ENCODE measurements around the gene NPHS2.

The NPHS2 gene

DNA sequence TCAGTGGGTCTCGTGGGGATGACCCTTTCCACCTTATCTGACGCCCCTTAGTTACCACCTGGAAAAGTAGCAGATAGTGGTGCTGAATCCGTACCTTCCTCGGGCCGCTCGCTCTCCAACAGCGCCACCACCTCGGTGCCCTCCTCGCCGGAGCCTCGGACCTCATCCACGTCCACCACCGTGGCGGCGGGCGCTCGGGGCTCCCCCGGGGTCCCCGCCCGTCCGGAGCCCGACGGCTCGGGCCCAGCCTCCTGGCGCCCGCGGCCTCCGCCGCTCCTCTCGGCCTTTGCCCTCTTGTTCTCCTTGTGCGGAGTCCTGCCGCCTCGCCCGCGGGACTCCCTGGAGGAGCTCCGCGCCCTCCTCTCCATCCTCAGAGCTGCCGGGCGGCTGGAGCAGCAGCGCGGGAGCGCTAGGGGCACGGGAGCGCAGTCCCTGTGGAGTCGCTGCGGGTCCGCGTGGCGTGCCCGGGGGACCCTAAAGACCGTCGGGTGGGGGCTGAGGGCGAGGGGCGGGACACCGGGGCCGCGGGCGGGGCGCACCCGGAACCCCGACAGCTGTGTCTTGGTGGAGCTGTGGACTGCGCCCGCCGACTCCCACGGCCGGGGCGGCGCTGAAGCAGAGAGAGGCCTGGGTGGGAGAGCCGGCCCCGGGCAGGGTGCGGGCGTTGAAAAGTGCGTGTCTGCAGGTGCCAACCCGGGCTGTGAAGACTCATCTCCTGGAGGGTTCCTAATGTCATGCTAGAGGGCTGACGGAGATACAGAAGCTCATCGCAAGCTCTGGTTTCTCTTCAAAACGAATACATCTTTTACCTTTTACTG is at the start of gene NPHS2:
TSS of gene NPHS2 (minus strand) at position 452 of the 818 bp plus-strand sequence. CDS start at position 368, 84 bp downstream.
- no peak for DNase-seq (ENCODE audit: low spot score)

DNA sequence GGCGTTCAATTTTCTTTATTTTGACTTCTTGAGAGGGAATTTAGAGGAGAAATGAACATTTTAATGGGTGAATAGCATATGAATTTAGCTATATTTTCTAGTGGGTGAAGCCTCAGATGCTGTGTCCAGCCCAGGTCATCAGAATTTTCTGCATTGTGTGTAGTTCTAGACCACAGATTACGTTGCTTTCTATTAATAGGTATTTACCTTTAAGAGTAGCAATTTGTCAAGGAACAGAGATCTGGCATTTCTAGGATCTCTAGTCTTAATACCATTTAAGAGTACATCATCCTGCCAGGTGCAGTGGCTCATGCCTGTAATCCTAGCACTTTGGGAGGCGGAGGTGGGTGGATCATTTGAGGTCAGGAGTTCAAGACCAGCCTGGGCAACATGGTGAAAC is 36.6 kb upstream of the NPHS2 start:
- DNase-seq (ENCODE audit: low spot score) = no peak

DNA sequence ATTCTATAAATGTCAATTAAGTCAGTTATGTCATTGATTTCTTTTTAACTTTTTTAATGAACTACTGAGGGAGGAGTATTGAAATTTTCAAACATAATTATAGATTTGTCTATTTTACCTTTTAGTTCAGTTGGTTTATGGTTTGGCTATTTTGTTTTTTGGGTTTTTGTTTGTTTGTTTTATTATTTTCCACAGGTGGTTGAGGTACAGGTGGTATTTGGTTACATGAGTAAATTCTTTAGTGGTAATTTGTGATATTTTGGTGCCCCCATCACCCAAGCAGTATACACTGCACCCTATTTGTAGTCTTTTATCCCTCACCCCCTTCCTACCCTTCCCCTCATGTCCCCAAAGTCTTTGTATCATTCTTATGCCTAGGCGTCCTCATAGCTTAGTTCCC is 25.3 kb upstream of the NPHS2 start:
- no peak for DNase-seq (ENCODE audit: low spot score)

DNA sequence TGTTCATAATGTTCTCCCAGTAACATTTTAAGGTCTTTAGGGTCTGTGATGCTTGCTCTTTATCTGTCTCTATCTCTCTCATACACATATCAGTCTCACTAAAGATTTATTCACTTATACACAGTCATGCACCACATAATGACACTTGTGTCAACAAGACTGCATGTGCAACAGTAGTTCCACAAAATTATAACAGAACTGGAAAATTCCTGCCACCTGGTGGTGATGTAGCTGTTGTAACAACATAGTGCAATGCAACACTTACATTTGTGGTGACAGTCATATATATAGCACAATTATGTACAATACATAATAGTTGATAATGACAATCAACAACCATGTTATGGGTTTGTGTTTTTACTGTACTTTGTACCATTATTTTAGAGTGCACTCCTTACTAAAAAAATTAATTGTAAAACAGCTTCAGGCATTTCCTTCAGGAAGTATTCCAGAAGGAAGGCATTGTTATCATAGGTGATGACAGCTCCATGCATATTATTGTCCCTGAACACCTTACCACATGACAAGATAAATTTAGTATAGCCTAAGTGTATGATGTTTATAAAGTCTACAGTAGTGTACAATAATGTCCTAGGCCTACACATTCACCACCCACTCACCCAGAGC is 24.0 kb upstream of the NPHS2 start:
- no peak for DNase-seq (ENCODE audit: low spot score)

DNA sequence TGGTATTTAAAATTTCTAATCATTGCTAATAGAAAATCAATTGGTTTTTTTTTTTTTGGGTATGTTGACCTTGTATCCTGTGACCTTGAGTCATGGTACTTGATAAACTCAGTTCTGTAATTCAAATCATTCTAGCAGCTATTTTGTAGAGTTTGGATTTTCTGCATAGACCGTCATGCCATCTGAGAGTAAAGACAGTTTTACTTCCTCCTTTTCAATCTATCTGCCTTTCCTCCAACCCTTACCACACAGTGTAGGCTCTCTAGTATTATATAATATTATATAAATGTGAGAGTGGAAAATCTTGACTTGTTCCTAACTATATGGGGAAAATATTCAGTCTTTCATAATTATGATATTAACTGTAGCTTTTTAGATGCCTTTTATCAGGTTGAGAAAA is 22.9 kb upstream of the NPHS2 start:
- DNase-seq (ENCODE audit: low spot score) = no peak

DNA sequence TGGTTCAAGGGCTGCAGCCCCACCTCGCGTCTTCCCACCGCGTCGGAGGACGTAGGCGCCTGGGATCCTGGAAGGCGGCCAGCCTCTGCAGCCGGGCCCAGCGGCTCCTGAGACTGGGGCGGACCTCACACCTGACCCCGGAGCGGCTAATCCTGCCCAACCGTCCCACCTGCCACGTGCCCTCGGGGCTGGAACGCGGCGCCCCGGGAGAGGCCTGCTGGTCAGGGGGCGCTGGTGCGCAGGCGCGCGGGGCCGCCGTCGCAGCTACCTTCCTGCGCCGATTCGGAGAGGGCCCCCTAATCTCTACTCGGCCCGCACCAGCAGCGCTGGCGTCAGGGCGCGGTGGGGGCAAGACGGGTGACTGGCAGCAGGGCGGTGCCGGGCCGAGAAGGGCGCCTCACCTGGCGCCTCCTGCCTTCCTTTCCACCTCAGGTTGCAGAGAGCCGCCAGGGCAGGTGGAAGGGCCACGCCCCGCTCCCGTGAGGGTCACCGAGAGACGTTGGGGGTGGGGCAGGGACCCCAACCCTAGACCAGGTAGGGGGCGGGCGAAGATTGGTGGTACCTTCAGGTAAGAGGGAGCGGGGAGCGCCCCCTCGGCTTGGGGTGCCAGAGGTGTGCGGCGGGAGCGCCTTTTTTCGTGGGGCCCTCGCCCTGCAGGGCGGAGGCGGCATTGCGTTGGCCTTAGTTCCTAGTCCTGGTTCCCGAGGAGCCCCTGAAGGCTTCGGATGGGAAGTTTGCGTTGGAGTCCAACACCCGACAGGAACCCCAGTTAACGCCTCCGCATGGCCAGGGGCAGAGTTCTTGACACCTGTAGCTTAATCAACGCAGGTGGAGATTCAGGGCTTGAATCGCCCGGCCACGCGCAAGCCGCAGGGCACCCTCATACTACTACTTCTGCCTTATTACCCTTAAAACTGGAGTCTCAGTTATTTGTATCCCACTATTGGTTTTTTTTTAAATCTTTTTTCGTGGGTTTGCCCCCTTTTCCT is 16.1 kb upstream of the NPHS2 start, which contains the start of gene TDRD5:
TSS of gene TDRD5 (plus strand) at position 241 of the 989 bp plus-strand sequence. CDS start 784 bp downstream, outside the sequence.
- peak; percentile 65 for DNase-seq (ENCODE audit: low spot score)

DNA sequence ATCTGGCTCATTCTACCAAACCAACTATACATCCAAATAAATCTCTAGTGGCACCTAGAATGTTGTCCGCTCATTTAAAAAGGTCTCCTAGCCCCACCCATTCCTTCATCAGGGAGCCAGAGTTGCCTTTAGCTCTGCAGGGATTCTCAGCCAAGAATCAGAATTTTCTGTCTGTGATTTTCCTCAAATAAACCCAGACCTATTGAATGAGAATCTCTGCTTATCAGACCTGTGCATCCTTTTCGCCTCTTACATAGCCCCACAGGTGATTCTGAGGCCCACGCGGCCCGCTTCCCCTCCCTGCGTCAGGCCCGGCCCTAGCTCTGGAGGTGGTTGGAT is 15.5 kb upstream of the NPHS2 start:
- DNase-seq (ENCODE audit: low spot score) = no peak

DNA sequence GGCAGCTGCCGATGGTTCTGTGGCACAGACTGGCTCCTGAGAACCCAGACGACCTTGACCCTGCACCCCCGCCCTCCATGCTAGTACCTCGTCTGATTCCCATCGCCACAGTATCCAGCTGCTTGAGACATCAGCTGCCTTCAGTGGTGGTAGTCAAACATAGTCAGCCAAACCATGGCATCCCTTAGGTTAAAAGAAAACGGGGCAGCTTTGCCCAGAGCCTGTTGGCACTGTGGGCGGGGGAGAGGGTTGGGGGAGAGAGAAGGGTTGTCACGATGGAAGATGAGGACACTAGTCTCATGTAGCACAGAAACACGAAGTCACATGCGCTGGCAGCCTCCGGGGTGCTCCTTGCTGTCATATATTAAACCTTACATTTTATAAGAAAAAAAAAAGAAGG is 14.9 kb upstream of the NPHS2 start:
- DNase-seq (ENCODE audit: low spot score) = no peak

DNA sequence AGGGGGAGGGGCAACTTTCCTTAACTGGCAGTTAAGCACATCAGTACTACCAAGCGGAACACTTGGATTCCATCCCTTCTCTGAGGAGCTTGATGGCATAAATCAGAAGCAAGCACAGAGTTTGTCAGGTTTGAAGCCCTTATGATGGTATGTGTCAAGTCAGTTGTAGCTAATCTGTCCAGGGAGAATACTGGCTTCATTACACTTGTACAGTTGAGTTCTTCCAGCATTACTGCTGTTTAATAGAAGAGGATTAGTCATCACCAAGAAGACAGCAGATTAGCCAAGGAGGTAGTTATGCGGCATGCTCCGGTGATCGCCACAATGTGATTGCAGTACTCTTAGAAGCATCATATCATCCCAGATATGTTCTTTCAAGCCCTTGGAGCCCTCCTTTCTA is 13.8 kb upstream of the NPHS2 start:
- no peak for DNase-seq (ENCODE audit: low spot score)

DNA sequence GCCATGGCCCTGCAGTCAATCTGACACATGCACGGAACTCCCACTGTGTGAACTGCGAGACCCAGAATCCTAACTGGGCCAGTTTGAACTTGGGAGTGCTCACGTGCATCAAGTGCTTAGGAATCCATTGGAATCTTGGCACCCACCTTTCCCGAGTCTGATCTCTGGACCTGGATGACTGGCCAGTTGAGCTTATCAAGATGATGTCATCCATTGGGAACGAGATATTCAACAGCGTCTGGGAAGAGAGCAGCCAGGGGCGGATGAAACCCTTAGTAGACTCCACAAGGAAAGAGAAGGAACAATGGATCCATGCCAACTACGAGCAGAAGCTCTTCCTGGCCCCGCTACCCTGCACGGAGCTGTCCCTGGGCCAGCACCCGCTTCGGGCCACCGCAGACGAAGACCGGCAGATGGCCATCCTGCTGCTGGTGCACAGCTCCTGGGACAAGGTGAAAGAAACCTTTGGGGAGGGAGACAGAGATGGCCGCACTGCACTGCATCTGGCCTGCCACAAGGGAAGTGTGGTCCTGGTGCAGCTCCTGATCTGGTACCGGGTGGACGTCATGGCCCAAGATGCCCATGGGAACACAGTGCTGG is 12.8 kb upstream of the NPHS2 start:
- DNase-seq (ENCODE audit: low spot score) = no peak

DNA sequence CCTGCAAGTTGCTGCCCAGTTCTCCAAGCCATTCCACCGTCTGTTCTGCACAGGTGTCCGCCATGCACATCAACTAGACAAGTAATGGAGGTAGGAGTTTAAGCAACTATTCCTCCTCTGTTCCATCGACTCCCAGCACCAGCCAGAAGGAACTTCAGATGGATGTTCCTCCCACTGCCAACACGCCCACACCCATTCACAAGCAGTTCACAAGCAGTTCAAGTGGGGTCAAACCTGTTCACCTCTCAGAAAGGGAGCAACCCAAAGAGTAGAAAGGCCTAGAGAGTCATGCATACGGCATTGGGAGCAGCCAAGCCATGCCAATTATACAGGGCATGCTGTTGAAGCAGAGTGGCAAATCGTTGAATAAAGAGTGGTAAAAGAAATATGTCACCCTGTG is 11.6 kb upstream of the NPHS2 start:
- DNase-seq (ENCODE audit: low spot score) = no peak

DNA sequence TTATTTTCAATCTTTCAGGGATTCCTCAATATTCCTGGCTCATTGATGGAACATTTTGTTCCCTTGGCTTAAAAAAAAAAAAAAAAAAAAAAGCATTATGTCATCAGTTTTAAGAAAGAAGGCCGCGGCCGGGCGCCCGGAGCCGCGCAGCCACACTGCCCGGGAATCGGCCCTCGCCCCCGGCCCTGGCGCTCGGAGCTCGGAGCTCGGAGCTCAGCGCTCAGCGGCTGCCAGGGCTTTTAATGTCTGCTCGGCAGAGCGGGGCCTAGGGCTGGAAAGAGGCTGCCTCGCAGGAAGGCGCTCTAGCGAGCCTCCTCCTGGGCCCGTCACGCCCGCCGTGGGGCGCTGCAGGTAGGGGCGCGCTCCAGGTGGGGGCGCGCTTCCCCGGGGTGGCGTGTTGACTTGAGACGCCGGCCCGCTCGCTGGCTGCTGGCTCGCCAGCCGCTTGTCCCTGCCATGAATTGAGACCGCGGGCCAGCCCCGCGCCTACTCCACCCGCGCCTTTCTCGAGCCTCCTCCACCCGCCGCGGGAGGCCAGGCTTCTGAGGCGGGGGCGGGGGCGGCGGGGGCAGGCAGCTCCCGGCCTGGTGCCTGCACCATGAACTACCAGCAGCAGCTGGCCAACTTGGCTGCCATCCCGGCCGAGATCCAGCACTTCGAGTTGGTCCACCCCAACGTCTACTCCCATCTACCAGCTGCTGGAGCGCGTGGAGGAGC is 10.5 kb upstream of the NPHS2 start:
- peak; percentile 36 for DNase-seq (ENCODE audit: low spot score)

DNA sequence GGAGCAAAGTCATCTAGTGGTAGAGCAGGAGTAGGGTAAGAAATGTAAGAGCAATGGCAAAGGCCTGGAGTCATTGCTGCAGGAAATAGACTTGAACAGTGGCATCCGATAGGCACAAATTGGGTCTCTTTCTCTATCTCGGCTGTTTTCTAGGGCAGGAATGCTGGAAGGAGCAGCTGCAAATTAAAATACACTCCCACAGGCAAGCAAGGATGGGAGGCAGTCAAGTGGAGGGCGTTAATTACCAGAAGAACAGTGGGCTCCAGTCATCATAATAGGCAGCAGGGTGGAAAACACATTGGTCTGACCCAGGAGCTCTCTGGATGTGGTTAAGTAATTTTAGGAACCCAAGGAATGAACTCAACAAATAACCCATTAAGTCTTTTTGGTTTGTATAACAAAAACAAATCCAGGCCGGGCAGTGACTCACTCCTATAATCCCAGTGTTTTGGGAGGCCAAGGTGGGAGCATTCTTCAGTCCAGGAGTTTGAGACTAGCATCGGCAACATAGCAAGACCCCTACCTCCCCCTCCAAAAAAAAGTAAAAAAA is 8.1 kb upstream of the NPHS2 start:
- DNase-seq (ENCODE audit: low spot score) = no peak

DNA sequence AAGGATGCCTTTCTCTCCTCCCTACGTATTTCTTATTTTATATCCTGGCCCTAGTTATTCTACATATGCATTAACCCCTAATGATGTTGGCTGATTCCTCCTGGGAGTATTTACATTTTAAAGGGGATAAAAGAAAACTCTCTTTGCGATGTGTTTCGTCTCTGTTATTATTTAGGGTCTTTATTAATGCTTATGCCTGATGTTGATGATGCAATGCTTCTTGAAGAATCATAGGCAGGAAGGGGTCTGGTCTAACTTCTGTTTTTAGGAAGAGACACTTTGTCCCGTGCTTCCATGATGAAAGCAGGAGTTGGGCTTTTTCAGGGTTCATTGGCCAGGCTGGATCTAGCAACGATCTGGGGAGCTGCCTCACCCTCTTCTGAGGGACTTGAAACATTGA is 761 bp upstream of the NPHS2 start:
- DNase-seq (ENCODE audit: low spot score) = no peak

DNA sequence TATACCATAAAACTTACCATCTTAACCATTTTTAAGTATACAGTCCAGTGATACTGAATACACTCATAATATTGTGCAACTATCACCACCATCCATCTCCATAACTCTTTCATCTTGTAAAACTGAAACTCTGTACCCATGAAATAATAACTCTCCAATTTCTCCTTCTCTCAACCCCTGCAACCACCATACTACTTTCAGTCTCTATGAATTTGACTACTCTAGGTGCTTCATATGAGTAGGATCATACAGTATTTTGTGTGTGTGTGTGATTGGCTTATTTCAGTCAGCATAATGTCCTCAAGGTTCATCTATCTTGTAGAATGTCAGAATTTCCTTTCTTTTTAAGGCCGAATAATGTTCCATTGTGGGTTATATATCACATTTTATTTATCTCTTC is 17.7 kb downstream of the NPHS2 start:
- DNase-seq (ENCODE audit: low spot score) = no peak

DNA sequence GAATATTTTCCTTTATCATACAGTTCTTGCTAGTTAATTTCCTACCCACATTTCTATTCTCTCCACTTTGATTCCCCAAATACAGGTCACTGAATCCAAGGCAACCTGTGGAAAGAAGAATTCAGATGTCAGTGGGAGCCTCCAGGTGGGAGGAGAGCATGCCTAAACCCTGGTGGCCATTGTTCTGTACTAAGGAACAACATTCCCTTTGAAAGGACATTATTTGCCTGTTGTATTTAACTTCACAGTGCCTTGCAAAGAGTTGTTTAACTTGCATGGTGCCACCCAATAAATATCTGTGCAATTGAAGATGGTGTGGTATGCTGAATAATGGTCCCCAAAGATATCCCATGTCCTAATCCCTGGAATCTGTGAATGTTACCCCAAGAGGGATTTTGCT is 21.3 kb downstream of the NPHS2 start:
- DNase-seq (ENCODE audit: low spot score) = no peak

DNA sequence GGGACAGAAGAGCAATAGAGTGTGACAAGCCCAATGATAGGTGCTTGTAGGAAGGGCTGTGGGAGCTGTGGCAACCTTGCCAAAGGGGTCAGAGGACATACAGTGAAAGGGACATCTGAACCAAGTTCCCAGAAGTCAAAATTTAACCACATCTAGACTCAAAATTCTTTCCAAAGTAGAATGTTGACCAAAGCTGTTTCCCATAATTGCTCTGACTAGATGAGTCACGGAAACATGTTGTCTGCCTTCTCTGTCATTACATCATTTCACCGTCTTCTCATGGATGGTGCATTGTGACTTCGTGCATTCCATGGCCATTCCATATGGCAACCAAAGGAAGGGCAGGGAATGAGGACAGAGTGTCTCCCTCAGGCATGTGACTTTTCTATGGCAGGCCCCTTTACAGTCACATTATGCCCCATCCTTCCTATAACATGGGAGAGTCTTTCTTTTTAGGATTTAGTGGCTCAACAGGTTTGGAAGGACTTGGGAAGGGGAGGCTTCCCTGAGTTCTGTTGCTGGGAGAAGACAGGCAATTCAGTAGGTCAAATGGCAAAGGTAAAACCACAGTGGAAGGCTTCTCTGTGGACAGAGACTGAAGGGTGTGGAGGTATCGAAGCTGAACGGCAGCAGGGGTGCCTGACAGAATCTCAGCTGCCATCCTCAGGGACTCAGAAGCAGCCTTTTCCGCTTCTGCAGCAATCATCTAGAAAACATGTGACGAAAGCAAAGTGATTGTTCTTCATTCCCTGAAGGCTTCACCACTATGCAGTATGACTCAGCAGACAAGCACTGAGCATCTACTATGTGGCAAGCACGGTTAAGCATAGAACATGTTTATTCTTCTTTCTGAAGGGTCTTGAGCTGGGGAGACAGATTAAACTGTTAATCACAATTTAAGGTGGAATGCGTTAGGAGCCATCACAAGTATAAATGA is 24.7 kb downstream of the NPHS2 start:
- DNase-seq (ENCODE audit: low spot score) = peak; percentile 33

DNA sequence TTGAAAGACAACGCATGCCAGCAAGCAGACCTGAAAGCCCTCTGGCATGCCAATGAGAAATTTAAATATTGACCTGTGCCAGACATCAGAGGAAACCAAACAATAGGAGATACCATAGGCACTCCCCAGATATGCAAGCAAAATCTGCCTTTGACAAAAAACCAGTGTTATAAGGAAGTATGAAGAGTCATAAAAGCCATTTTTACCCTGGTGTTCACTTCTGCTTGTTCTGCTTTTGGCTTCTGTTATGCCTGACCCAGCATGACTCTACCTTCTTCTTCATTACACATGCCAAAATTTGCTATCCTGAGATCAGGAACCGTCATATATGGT is 26.4 kb downstream of the NPHS2 start:
- DNase-seq (ENCODE audit: low spot score) = no peak

DNA sequence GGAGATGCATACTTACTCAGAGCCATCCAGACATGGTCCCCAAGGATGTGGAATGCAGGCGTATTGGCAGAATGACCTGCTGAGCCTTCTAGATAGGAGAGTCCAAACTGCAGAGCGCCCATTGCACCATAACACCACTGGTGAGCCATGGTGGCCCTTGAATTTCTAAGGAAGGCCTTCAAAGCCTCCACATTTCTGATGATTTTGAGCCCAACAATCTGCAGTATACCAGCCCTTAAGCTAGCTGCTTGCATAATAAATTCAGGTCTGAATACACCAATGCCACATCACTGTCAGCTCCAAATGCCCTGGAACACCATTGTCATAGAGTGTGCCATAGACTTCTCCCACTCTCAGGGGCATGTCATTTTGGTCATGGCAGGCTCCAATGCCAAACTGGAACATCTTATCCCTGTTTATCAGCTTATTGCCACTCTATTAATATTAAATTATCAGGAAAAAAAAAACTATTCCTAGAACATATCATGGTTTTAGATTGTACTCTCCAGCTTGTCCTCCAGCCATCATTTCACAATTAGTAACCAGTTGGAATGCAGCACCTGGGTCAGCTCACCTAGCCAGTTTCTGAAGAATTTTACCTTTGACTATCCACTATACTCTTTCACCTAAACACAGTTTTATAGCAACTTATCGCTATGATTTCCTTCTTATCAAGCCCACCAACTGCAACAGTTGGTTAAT is 26.9 kb downstream of the NPHS2 start:
- no peak for DNase-seq (ENCODE audit: low spot score)
